ENCODE results near the gene RNF14. TPM values are rescaled to one million over a fixed set of nuclear protein-coding genes. Genes with fewer than 3 reads are reported as not detected.

Gene RNF14
- total and polyA plus RNA-seq, 9 of the 15 experiments (the other 6 are each of a cell fraction or from before 2014, with no cell fraction given) = 36.3 to 140 (median 75.1) TPM

DNA sequence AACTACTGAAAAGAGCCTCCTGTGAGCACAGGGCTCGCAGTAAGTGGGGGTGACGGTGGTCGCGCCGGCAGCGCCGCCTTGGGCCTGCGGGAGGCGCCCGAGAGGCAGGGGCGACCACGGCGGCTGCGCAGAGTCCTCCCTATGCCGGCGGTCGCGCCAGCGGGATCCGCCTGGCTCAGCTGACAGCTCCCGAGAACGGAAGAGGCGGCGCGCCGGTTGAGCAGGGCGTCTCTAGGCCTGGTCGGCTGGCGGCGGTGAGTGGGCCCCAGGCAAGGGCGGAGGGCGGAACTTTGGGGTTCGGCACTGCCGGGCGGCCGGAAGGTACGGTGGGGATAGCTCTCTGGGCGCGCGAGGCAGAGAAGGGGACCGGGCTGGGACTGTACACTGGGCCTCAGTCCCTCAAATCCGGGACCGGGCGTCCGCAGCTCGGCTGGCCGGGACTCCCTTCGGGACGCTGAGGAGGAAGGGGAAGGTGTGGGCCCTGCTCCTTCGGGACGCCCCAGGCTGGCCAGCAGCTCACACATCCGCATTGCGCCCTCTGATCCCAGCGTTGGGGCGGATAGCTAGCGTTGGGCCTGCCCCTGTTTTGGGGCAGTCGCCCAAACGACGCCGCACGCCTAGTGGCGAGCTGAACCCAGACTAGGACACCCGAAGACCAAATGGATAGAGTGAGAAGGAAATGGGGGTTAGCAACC, at the start of gene RNF14 (continued):
- TF ChIP-seq, protein P1, sequence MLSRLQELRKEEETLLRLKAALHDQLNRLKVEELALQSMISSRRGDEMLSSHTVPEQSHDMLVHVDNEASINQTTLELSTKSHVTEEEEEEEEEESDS (CRISPR knock-in tag; IDR thresholded peaks at IDR 0.05) = no peak
- TF ChIP-seq SRSF1 (IDR thresholded peaks at IDR 0.05; ENCODE audit: low read depth, low read length) = 0 out of 2 replicates have a peak, but pooled peaks have one; percentile 35
- no peak for TF ChIP-seq ZNF445 (CRISPR knock-in tag; IDR thresholded peaks at IDR 0.05; ENCODE audit: low read depth)
- TF ChIP-seq TEAD4 (IDR thresholded peaks at IDR 0.05; ENCODE audit: low read length) = no peak
- TF ChIP-seq TEAD4 (CRISPR knock-in tag; IDR thresholded peaks at IDR 0.05; ENCODE audit: borderline replicate concordance) = no peak
- TF ChIP-seq, protein P2, sequence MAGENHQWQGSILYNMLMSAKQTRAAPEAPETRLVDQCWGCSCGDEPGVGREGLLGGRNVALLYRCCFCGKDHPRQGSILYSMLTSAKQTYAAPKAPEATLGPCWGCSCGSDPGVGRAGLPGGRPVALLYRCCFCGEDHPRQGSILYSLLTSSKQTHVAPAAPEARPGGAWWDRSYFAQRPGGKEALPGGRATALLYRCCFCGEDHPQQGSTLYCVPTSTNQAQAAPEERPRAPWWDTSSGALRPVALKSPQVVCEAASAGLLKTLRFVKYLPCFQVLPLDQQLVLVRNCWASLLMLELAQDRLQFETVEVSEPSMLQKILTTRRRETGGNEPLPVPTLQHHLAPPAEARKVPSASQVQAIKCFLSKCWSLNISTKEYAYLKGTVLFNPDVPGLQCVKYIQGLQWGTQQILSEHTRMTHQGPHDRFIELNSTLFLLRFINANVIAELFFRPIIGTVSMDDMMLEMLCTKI (IDR thresholded peaks at IDR 0.05; ENCODE audit: partially characterized antibody) = no peak
- TF ChIP-seq, protein P3, sequence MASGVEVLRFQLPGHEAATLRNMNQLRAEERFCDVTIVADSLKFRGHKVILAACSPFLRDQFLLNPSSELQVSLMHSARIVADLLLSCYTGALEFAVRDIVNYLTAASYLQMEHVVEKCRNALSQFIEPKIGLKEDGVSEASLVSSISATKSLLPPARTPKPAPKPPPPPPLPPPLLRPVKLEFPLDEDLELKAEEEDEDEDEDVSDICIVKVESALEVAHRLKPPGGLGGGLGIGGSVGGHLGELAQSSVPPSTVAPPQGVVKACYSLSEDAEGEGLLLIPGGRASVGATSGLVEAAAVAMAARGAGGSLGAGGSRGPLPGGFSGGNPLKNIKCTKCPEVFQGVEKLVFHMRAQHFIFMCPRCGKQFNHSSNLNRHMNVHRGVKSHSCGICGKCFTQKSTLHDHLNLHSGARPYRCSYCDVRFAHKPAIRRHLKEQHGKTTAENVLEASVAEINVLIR (CRISPR knock-in tag; IDR thresholded peaks at IDR 0.05) = no peak
- peak; percentile 76 for TF ChIP-seq KDM5B (IDR thresholded peaks at IDR 0.05; ENCODE audit: insufficient replicate concordance, low read depth, low read length)
- TF ChIP-seq, protein P4, sequence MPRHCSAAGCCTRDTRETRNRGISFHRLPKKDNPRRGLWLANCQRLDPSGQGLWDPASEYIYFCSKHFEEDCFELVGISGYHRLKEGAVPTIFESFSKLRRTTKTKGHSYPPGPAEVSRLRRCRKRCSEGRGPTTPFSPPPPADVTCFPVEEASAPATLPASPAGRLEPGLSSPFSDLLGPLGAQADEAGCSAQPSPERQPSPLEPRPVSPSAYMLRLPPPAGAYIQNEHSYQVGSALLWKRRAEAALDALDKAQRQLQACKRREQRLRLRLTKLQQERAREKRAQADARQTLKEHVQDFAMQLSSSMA (CRISPR knock-in tag; IDR thresholded peaks at IDR 0.05) = peak; percentile 76
- TF ChIP-seq SIRT6 (IDR thresholded peaks at IDR 0.05; ENCODE audit: low read depth, low read length) = no peak
- TF ChIP-seq NFATC3 (IDR thresholded peaks at IDR 0.05) = no peak
- no peak for TF ChIP-seq MTA2 (IDR thresholded peaks at IDR 0.05; ENCODE audit: low read depth)
- TF ChIP-seq, protein P5, sequence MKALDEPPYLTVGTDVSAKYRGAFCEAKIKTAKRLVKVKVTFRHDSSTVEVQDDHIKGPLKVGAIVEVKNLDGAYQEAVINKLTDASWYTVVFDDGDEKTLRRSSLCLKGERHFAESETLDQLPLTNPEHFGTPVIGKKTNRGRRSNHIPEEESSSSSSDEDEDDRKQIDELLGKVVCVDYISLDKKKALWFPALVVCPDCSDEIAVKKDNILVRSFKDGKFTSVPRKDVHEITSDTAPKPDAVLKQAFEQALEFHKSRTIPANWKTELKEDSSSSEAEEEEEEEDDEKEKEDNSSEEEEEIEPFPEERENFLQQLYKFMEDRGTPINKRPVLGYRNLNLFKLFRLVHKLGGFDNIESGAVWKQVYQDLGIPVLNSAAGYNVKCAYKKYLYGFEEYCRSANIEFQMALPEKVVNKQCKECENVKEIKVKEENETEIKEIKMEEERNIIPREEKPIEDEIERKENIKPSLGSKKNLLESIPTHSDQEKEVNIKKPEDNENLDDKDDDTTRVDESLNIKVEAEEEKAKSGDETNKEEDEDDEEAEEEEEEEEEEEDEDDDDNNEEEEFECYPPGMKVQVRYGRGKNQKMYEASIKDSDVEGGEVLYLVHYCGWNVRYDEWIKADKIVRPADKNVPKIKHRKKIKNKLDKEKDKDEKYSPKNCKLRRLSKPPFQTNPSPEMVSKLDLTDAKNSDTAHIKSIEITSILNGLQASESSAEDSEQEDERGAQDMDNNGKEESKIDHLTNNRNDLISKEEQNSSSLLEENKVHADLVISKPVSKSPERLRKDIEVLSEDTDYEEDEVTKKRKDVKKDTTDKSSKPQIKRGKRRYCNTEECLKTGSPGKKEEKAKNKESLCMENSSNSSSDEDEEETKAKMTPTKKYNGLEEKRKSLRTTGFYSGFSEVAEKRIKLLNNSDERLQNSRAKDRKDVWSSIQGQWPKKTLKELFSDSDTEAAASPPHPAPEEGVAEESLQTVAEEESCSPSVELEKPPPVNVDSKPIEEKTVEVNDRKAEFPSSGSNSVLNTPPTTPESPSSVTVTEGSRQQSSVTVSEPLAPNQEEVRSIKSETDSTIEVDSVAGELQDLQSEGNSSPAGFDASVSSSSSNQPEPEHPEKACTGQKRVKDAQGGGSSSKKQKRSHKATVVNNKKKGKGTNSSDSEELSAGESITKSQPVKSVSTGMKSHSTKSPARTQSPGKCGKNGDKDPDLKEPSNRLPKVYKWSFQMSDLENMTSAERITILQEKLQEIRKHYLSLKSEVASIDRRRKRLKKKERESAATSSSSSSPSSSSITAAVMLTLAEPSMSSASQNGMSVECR (CRISPR knock-in tag; IDR thresholded peaks at IDR 0.05) = 0 out of 2 replicates have a peak, but pooled peaks have one; percentile 72
- TF ChIP-seq MBD2 (IDR thresholded peaks at IDR 0.05; ENCODE audit: borderline replicate concordance, low read depth) = peak; percentile 83; the same call in 1 of the 2 replicates
- TF ChIP-seq ZZZ3 (IDR thresholded peaks at IDR 0.05) = no peak
- no peak for TF ChIP-seq KHSRP (IDR thresholded peaks at IDR 0.05)
- TF ChIP-seq, protein P6, sequence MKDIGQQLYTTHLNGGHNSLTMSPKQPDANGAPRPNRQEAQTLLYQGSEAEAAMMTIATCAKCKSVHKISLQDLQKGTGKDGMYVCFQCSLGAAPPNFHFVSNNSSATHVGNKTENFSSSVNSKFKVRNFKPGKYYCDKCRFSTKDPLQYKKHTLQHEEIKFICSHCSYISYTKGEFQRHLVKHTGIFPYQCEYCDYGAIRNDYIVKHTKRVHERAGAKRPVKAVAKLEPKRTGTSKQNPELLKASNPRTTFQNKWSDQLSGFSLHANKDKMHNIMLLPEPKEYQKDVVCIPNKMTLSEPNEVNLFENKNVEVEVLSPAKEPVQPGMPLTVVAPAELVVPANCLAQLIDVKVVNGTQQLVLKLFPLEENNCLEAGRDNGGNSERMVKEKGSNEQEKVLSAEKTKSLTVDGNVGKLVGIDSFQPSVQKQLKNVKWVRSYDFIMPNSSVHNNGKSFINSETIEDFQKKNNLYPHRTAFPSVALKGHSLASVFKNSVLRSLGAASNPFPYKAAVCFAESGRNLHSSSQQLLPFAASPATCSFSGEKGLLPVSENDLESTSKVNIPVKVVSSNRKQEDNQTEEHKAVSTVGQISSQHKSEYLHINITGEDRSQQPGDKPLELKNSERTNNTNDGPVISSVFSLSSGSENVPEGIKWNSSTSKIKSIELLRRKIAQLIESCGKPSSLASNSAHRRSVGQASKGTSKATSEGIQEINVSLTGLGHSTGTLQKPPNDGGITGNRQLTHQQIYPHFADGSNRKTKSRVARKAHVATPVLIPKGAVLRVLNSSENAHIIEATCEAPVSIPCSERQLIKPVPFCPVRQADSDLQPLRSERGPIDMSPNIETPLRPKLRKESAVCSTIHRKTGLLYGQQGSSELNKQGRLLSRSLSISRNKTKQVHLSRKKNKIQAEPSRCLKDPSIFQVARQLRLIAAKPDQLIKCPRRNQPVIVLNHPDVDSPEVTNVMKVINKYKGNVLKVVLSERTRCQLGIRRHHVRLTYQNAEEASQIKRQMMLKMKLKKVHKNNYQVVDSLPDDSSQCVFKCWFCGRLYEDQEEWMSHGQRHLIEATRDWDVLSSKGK (CRISPR knock-in tag; IDR thresholded peaks at IDR 0.05) = no peak

Data from K562 (cell line).